A673 (cell line): Measurements from ENCODE around the gene OR52E2.

Experiments
- EZH2 ChIP-seq: fragments of 200-600 bp; sonication (generic); IDR thresholded peaks from 2 replicates; pipeline ENCODE4 v1.6.1; 2017; ENCODE audit warnings: borderline replicate concordance, low read depth, mild to moderate bottlenecking, mixed read lengths, antibody characterized with exemption, low read length; ENCODE audit not compliant: poor library complexity, severe bottlenecking
- TF ChIP-seq, protein P1 (sequence below): fragments of 300-800, 200-600 bp; sonication (generic); conservative IDR thresholded peaks from 2 replicates; pipeline ENCODE4 v1.5.1; 2017; ENCODE audit warnings: low read depth, mild to moderate bottlenecking, antibody characterized with exemption, low read length, moderate library complexity, mixed read lengths

DNA sequence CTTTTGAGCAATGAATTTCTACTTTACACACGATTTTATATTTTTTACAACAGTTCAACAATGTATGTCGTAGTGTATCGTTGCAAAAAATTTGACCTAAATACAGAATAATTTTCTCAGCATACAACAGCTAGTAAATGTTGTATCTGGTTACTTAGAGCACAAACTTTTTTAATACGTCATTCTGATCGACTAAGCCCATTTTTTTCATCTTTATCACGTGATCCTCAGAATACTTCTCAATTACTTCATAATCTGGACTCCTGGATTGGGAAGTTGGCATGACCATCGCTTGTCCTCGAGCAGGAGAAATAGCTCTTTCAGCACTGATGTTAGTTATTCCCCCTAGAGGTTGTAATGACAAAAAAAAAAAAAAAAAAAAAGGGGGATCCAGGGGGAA lies 48.2 kb downstream of the OR52E2 start:
- TF ChIP-seq, protein P1, sequence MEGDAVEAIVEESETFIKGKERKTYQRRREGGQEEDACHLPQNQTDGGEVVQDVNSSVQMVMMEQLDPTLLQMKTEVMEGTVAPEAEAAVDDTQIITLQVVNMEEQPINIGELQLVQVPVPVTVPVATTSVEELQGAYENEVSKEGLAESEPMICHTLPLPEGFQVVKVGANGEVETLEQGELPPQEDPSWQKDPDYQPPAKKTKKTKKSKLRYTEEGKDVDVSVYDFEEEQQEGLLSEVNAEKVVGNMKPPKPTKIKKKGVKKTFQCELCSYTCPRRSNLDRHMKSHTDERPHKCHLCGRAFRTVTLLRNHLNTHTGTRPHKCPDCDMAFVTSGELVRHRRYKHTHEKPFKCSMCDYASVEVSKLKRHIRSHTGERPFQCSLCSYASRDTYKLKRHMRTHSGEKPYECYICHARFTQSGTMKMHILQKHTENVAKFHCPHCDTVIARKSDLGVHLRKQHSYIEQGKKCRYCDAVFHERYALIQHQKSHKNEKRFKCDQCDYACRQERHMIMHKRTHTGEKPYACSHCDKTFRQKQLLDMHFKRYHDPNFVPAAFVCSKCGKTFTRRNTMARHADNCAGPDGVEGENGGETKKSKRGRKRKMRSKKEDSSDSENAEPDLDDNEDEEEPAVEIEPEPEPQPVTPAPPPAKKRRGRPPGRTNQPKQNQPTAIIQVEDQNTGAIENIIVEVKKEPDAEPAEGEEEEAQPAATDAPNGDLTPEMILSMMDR: no peak
- no peak for TF ChIP-seq EZH2
